H1 (cell line): ENCODE data around the gene HOMER3. TPM values are rescaled to one million over a fixed set of nuclear protein-coding genes. Genes with fewer than 3 reads are reported as not detected.
A peak's percentile ranks its signal among the peaks of the same experiment; 100 is the strongest.

Experiments used
- CTCF ChIA-PET: fragments of 300-600 bp; sonication (Branson Sonifier 250); formaldehyde crosslinking; loops from one replicate; lab custom pipeline; 2021; ENCODE audit not compliant: partially characterized antibody; lab: Charles Lee
- POLR2A ChIA-PET: fragments of 300-600 bp; sonication (Branson Sonifier 250); formaldehyde crosslinking; loops from one replicate; lab custom pipeline; 2021; ENCODE audit warnings: inconsistent platforms; ENCODE audit not compliant: partially characterized antibody; lab: Charles Lee
- DNase-seq, 2 experiments: peaks; one replicate each; pipeline versions ENCODE4 v3.0.0 to v3.0.0-alpha.2; 2010 to 2022; ENCODE audit warnings: low spot score in 2 of 2, low read depth in 1 of 2, mixed read lengths in 1 of 2
- FAIRE-seq: peaks from 2 replicates; lab custom pipeline; 2011; peaks lifted over from hg19 to GRCh38; lab: Jason Lieb, UNC
- H2AFZ ChIP-seq: 2 replicates; pipeline ENCODE4 v1.8.1; 2012; ENCODE audit warnings: low read length, inconsistent platforms
- H2AK5ac ChIP-seq: 2 replicates; pipeline ENCODE4 v1.6.1; 2013; ENCODE audit warnings: low read depth, low read length
- H2BK120ac ChIP-seq: replicated peaks from 2 replicates; pipeline ENCODE3; 2013; ENCODE audit warnings: low read depth, low read length, inconsistent platforms
- H2BK12ac ChIP-seq: 2 replicates; pipeline ENCODE4 v1.6.1; 2013; ENCODE audit warnings: low read depth, low read length
- H2BK15ac ChIP-seq: 2 replicates; pipeline ENCODE4 v1.6.1; 2013; ENCODE audit warnings: low read length
- H2BK20ac ChIP-seq: 2 replicates; pipeline ENCODE4 v1.6.1; 2013; ENCODE audit warnings: low read length
- H2BK5ac ChIP-seq: 2 replicates; pipeline ENCODE4 v1.6.1; 2013; ENCODE audit warnings: low read depth, low read length
- H3K14ac ChIP-seq: 2 replicates; pipeline ENCODE4 v1.6.1; 2013; ENCODE audit warnings: inconsistent platforms; ENCODE audit not compliant: insufficient read length
- H3K18ac ChIP-seq: 2 replicates; pipeline ENCODE4 v1.6.1; 2013; ENCODE audit warnings: low read length; ENCODE audit errors: extremely low read depth
- H3K23ac ChIP-seq: 2 replicates; pipeline ENCODE4 v1.6.1; 2013; ENCODE audit warnings: inconsistent platforms; ENCODE audit not compliant: insufficient read length
- H3K23me2 ChIP-seq: 2 replicates; pipeline ENCODE4 v1.6.1; 2013; ENCODE audit warnings: low read depth, low read length
- H3K27ac ChIP-seq: 2 replicates; pipeline ENCODE4 v1.6.1; 2011; ENCODE audit warnings: low read depth, low read length, inconsistent platforms
- H3K27me3 ChIP-seq, 4 experiments: replicated peaks in 1 of 4; 1 replicate in 1 of 4; 2 replicates in 3 of 4; pipeline versions ENCODE4 v1.6.1 to v1.8.1; 2011 to 2013; ENCODE audit warnings: low read length in 3 of 4, mild to moderate bottlenecking in 3 of 4, inconsistent platforms in 2 of 4, mixed read lengths in 2 of 4, moderate library complexity in 1 of 4; ENCODE audit not compliant: control insufficient read depth in 3 of 4, insufficient read depth in 3 of 4; ENCODE audit errors: extremely low read depth in 1 of 4
- H3K36me3 ChIP-seq, 4 experiments: 2 replicates each; pipeline versions ENCODE4 v1.6.1 to v1.8.1; 2011 to 2013; ENCODE audit warnings: mild to moderate bottlenecking in 4 of 4, low read length in 3 of 4, moderate library complexity in 2 of 4, control low read depth in 1 of 4, inconsistent platforms in 1 of 4; ENCODE audit not compliant: insufficient read depth in 4 of 4, control insufficient read depth in 2 of 4
- H3K4ac ChIP-seq: replicated peaks from 2 replicates; pipeline ENCODE3; 2013; ENCODE audit warnings: low read length, low read depth, mixed read lengths, inconsistent platforms; ENCODE audit not compliant: insufficient read length
- H3K4me1 ChIP-seq, 4 experiments: replicated peaks in 1 of 4; 1 replicate in 1 of 4; 2 replicates in 3 of 4; pipeline versions ENCODE4 v1.6.1 to v1.8.1; 2011 to 2013; ENCODE audit warnings: low read length in 3 of 4, inconsistent platforms in 2 of 4, mixed read lengths in 1 of 4; ENCODE audit not compliant: insufficient read depth in 4 of 4, control insufficient read depth in 3 of 4
- H3K4me2 ChIP-seq, 2 experiments: 2 replicates each; pipeline versions ENCODE4 v1.6.1 to v1.8.1; 2011 to 2013; ENCODE audit warnings: low read depth in 2 of 2, low read length in 2 of 2, control low read depth in 1 of 2, inconsistent platforms in 1 of 2, mild to moderate bottlenecking in 1 of 2; ENCODE audit not compliant: insufficient read depth in 1 of 2
- H3K4me3 ChIP-seq, 4 experiments: fragments of 200-600, 300-600 bp in 1 of 4; sonication (generic), shearing (Covaris generic), sonication (Bioruptor Twin) in 1 of 4; 2 replicates each; pipeline versions ENCODE4 v1.5.1 to v1.8.1; 2011 to 2016; ENCODE audit warnings: low read length in 4 of 4, low read depth in 3 of 4, control low read depth in 2 of 4, inconsistent platforms in 2 of 4, mild to moderate bottlenecking in 2 of 4, mixed read lengths in 1 of 4, moderate library complexity in 1 of 4; ENCODE audit not compliant: insufficient read depth in 2 of 4; ENCODE audit errors: extremely low read depth in 1 of 4
- H3K56ac ChIP-seq: replicated peaks from 2 replicates; pipeline ENCODE3; 2013; ENCODE audit warnings: low read depth, mild to moderate bottlenecking, mixed read lengths, low read length, inconsistent platforms; ENCODE audit not compliant: insufficient read length
- H3K79me1 ChIP-seq: 2 replicates; pipeline ENCODE4 v1.6.1; 2013; ENCODE audit warnings: low read depth, low read length, control low read depth
- H3K79me2 ChIP-seq, 2 experiments: 2 replicates each; pipeline versions ENCODE4 v1.6.1 to v1.8.1; 2012 to 2013; ENCODE audit warnings: low read length in 2 of 2, mild to moderate bottlenecking in 2 of 2, inconsistent platforms in 1 of 2; ENCODE audit not compliant: insufficient read depth in 2 of 2, control insufficient read depth in 1 of 2
- H3K9ac ChIP-seq, 4 experiments: replicated peaks in 1 of 4; 1 replicate in 1 of 4; 2 replicates in 3 of 4; pipeline versions ENCODE4 v1.6.1 to v1.8.1; 2011 to 2013; ENCODE audit warnings: low read depth in 3 of 4, low read length in 3 of 4, control low read depth in 2 of 4, mild to moderate bottlenecking in 2 of 4, moderate library complexity in 2 of 4, inconsistent platforms in 1 of 4; ENCODE audit errors: extremely low read depth in 1 of 4
- H3K9me3 ChIP-seq, 2 experiments: 2 replicates each; pipeline versions ENCODE4 v1.6.1 to v1.8.1; 2012 to 2013; ENCODE audit warnings: mild to moderate bottlenecking in 2 of 2, moderate library complexity in 2 of 2, control low read depth in 1 of 2, inconsistent platforms in 1 of 2, low read depth in 1 of 2, low read length in 1 of 2, mixed read lengths in 1 of 2; ENCODE audit not compliant: insufficient read depth in 2 of 2
- H4K20me1 ChIP-seq, 2 experiments: replicated peaks in 1 of 2; 2 replicates each; pipeline versions ENCODE3 to v1.8.1; 2011 to 2013; ENCODE audit warnings: inconsistent platforms in 2 of 2, low read length in 2 of 2, mild to moderate bottlenecking in 1 of 2; ENCODE audit not compliant: insufficient read depth in 2 of 2, control insufficient read depth in 1 of 2
- H4K5ac ChIP-seq: 2 replicates; pipeline ENCODE4 v1.6.1; 2013; ENCODE audit warnings: low read length, low read depth, mixed read lengths, inconsistent platforms; ENCODE audit not compliant: insufficient read length
- H4K8ac ChIP-seq: 2 replicates; pipeline ENCODE4 v1.8.0; 2013; ENCODE audit warnings: mild to moderate bottlenecking, moderate library complexity, low read length, inconsistent platforms; ENCODE audit not compliant: insufficient read depth; ENCODE audit errors: extremely low read depth
- H4K91ac ChIP-seq: replicated peaks from 2 replicates; pipeline ENCODE3; 2013; ENCODE audit warnings: low read length, mixed read lengths, inconsistent platforms; ENCODE audit not compliant: insufficient read length
- CHD1 ChIP-seq: IDR thresholded peaks from 2 replicates; pipeline ENCODE4 v1.6.1; 2012; ENCODE audit warnings: low read depth, low read length, improper control_type of control experiment
- SIN3A ChIP-seq, 2 experiments: IDR thresholded peaks in 1 of 2; conservative IDR thresholded peaks in 1 of 2; 2 replicates each; pipeline ENCODE4 v1.6.1; 2011 to 2012; ENCODE audit warnings: low read length in 2 of 2, improper control_type of control experiment in 1 of 2, low read depth in 1 of 2, mild to moderate bottlenecking in 1 of 2
- TEAD4 ChIP-seq: IDR thresholded peaks from 2 replicates; pipeline ENCODE4 v1.6.1; 2012; ENCODE audit warnings: low read depth, low read length, inconsistent platforms, mixed read lengths
- WGBS, 2 experiments: shearing (Covaris generic) in 1 of 2; methylation state at CpG; one replicate each; pipeline versions ENCODE4 v1.1.6 to v1.1.7; 2013 to 2015; ENCODE audit warnings: low lambda C conversion rate in 2 of 2, mixed read lengths in 2 of 2, inconsistent platforms in 1 of 2, low coverage in 1 of 2, missing lambda C conversion rate in 1 of 2; ENCODE audit not compliant: insufficient replicate concordance in 2 of 2, insufficient coverage in 1 of 2, insufficient read length in 1 of 2; ENCODE audit errors: extremely low coverage in 1 of 2, missing lambda C conversion rate in 1 of 2; 5-methylcytosine and 5-hydroxymethylcytosine counted together
- polyA plus RNA-seq, 7 experiments: library from polyadenylated mRNA; depleted of rRNA in 3 of 7; stranded (reverse) in 5 of 7; unstranded in 2 of 7; fragments of >200 nt in 5 of 7; fragments of 200-250 nt in 2 of 7; gene quantifications; 1 replicate in 5 of 7; 2 replicates in 1 of 7; 4 replicates in 1 of 7; pipeline versions ENCODE4 v1.2.1 to v1.2.3, GENCODE V29; 2011 to 2013; ENCODE audit warnings: missing spikeins in 2 of 7, mixed read lengths in 2 of 7
- total RNA-seq: library from RNA; stranded (reverse); fragmentation: NEBNext Ultra II Directional; extraction: Animal tissue kit (Norgen Biotek cat#: 25700); gene quantifications from 2 replicates; pipeline ENCODE4 v1.2.1, GENCODE V29; 2021

Gene HOMER3
- total and polyA plus RNA-seq, 2 of the 8 experiments (the other 6 are each of a cell fraction or from before 2014, with no cell fraction given) = 28.3 to 41.6 TPM

- no peak overlapping the region for H2BK20ac ChIP-seq
- no peak overlapping the region for H3K56ac ChIP-seq
- TF ChIP-seq SIN3A (conservative IDR thresholded peaks at IDR 0.05 in 1 of 2, IDR thresholded peaks at IDR 0.05 in 1 of 2; ENCODE audit: low read depth in 1 of 2, low read length in 2 of 2) (0 out of 4 replicates have a peak, but pooled peaks of 1 of the 2 experiments have one; percentile 41), CHD1 (no peak), TEAD4 (no peak)
- H4K8ac ChIP-seq = no peak overlapping the region
- no peak overlapping the region for H3K23ac ChIP-seq
- no peaks in the 10 kb centered on the region for H3K9me3 ChIP-seq
- H3K23me2 ChIP-seq = peaks cover 6% of the 10 kb centered on the region; the same call in 1 of the 2 replicates
- no peak overlapping the region for H2BK15ac ChIP-seq
- no peak overlapping the region for H4K91ac ChIP-seq
- no peak overlapping the region for H2BK120ac ChIP-seq
- H3K4me1 ChIP-seq = peaks cover 0 to 5% (median 0%) of the 10 kb centered on the region in 4 experiments; a peak in 2 of 7 replicates
- ChIA-PET CTCF (interaction anchor here (0.5 to 1.8 kb wide), 7 partner anchors 10 to 616 kb away, joined by 3 to 9 read pairs (median 3); partner anchors contain the start of genes COPE and DDX49), POLR2A (interaction anchor here (1.3 to 1.6 kb wide), 5 partner anchors 8 to 32 kb away, joined by 3 to 7 read pairs (median 5); partner anchors contain the start of genes COPE and DDX49)
- H3K27me3 ChIP-seq = peaks cover 0 to 10% (median 7%) of the 10 kb centered on the region in 4 experiments; a peak in 4 of 7 replicates
- no peak for DNase-seq
- H3K79me2 ChIP-seq = no peaks in the 10 kb centered on the region
- no peak overlapping the region for H3K18ac ChIP-seq
- peaks cover 0 to 7% (median 0%) of the 10 kb centered on the region in 4 experiments; a peak in 1 of 8 replicates for H3K36me3 ChIP-seq
- 89% methylated on average over 16 of the region's 20 CpGs; no CpG with 5 or more reads in 1 of the 2 experiments for WGBS, 2 experiments
- H3K14ac ChIP-seq = no peak overlapping the region
- H4K5ac ChIP-seq = no peak overlapping the region
- no peak overlapping the region for H3K27ac ChIP-seq
- no peak overlapping the region for H2AK5ac ChIP-seq
- H3K79me1 ChIP-seq = no peaks in the 10 kb centered on the region
- H2BK12ac ChIP-seq = no peak overlapping the region
- no peak overlapping the region for H3K4me2 ChIP-seq
- no peak overlapping the region for H3K4me3 ChIP-seq
- peaks cover 5 to 8% of the 10 kb centered on the region in 2 experiments for H4K20me1 ChIP-seq
- H3K4ac ChIP-seq = no peak overlapping the region
- H2BK5ac ChIP-seq = no peak overlapping the region
- no peak overlapping the region for H3K9ac ChIP-seq
- FAIRE-seq = no peak
- H2AFZ ChIP-seq = no peak overlapping the region
These were observed 41.1 kb downstream of the HOMER3 start for GRCh38 chr19:18899624-18900560.
